HepG2 (cell line): Measurements from ENCODE around the gene MINDY3.

Experiments used
- CTCF ChIP-seq: sonication (generic); formaldehyde crosslinking; IDR thresholded peaks from 2 replicates; pipeline ENCODE4 v1.5.0; 2020; ENCODE audit warnings: mild to moderate bottlenecking, missing genetic modification reagents, moderate library complexity
- GATA4 ChIP-seq: sonication (generic); IDR thresholded peaks from 2 replicates; pipeline ENCODE4 v1.6.1; 2016; ENCODE audit warnings: antibody characterized with exemption, low read depth, borderline replicate concordance
- HMGXB3 ChIP-seq: sonication (generic); formaldehyde crosslinking; IDR thresholded peaks from 2 replicates; pipeline ENCODE4 v1.4.0; 2020; ENCODE audit warnings: missing genetic modification reagents, borderline replicate concordance
- HNRNPK ChIP-seq: fragments of 200-400 bp; formaldehyde crosslinking; IDR thresholded peaks from 2 replicates; pipeline ENCODE4 v1.6.1; 2018; ENCODE audit warnings: low read length, low read depth, moderate library complexity, mild to moderate bottlenecking; ENCODE audit not compliant: poor library complexity, severe bottlenecking
- MYC ChIP-seq: sonication (generic); formaldehyde crosslinking; IDR thresholded peaks from 2 replicates; pipeline ENCODE4 v1.9.0; 2021; ENCODE audit warnings: missing genetic modification reagents, borderline replicate concordance
- POLR2AphosphoS5 ChIP-seq: IDR thresholded peaks from 2 replicates; pipeline ENCODE4 v1.6.1; 2012; ENCODE audit warnings: low read depth, low read length
- TAF1 ChIP-seq: sonication (generic); formaldehyde crosslinking; IDR thresholded peaks from 2 replicates; pipeline ENCODE4 v1.4.0; 2020; ENCODE audit warnings: missing genetic modification reagents
- ZKSCAN1 ChIP-seq: fragments of 150-350 bp; IDR thresholded peaks from 2 replicates; pipeline ENCODE4 v1.6.1; 2014; ENCODE audit warnings: low read length
- ZNF747 ChIP-seq: sonication (generic); formaldehyde crosslinking; IDR thresholded peaks from 2 replicates; pipeline ENCODE4 v1.8.1; 2023; ENCODE audit warnings: missing genetic modification reagents, mild to moderate bottlenecking, borderline replicate concordance
- ZNF780A ChIP-seq: sonication (generic); formaldehyde crosslinking; IDR thresholded peaks from 2 replicates; pipeline ENCODE4 v1.8.0; 2022; ENCODE audit warnings: mild to moderate bottlenecking, missing genetic modification reagents, moderate library complexity
- TF ChIP-seq, protein P1 (sequence below): sonication (generic); formaldehyde crosslinking; IDR thresholded peaks from 2 replicates; pipeline ENCODE4 v1.5.1; 2020; ENCODE audit warnings: mild to moderate bottlenecking, missing genetic modification reagents, moderate library complexity
- TF ChIP-seq, protein P2 (sequence below): sonication (generic); formaldehyde crosslinking; IDR thresholded peaks from 2 replicates; pipeline ENCODE4 v1.4.0; 2020; ENCODE audit warnings: missing genetic modification reagents, mild to moderate bottlenecking, borderline replicate concordance

DNA sequence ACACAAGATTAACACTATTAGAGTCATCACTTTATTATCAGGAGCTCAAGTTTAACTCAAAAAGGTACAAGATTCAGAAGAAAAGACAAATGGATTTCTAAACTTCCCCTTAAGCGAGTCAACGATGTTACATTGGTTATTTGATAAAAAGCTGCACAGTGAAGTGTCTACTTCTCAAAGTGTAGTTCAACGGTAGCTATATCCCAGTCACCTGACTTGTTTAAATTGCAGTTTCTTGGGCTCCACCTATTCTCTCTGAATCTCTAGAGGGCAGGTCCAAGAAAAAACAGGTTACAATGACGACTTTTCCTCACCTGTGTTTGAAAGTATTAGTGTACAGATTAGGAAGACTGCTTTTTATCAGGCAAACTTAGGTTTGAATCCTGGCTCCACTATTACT lies 16.6 kb downstream of the MINDY3 start:
- TF ChIP-seq ZNF747 (CRISPR knock-in tag): no peak
- TF ChIP-seq HMGXB3: no peak
- no peak for TF ChIP-seq TAF1 (CRISPR knock-in tag)
- no peak for TF ChIP-seq ZNF780A (CRISPR knock-in tag)
- TF ChIP-seq HNRNPK: no peak
- TF ChIP-seq GATA4: no peak
- TF ChIP-seq, protein P1, sequence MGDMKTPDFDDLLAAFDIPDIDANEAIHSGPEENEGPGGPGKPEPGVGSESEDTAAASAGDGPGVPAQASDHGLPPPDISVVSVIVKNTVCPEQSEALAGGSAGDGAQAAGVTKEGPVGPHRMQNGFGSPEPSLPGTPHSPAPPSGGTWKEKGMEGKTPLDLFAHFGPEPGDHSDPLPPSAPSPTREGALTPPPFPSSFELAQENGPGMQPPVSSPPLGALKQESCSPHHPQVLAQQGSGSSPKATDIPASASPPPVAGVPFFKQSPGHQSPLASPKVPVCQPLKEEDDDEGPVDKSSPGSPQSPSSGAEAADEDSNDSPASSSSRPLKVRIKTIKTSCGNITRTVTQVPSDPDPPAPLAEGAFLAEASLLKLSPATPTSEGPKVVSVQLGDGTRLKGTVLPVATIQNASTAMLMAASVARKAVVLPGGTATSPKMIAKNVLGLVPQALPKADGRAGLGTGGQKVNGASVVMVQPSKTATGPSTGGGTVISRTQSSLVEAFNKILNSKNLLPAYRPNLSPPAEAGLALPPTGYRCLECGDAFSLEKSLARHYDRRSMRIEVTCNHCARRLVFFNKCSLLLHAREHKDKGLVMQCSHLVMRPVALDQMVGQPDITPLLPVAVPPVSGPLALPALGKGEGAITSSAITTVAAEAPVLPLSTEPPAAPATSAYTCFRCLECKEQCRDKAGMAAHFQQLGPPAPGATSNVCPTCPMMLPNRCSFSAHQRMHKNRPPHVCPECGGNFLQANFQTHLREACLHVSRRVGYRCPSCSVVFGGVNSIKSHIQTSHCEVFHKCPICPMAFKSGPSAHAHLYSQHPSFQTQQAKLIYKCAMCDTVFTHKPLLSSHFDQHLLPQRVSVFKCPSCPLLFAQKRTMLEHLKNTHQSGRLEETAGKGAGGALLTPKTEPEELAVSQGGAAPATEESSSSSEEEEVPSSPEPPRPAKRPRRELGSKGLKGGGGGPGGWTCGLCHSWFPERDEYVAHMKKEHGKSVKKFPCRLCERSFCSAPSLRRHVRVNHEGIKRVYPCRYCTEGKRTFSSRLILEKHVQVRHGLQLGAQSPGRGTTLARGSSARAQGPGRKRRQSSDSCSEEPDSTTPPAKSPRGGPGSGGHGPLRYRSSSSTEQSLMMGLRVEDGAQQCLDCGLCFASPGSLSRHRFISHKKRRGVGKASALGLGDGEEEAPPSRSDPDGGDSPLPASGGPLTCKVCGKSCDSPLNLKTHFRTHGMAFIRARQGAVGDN: no peak
- TF ChIP-seq CTCF: no peak
- TF ChIP-seq, protein P2, sequence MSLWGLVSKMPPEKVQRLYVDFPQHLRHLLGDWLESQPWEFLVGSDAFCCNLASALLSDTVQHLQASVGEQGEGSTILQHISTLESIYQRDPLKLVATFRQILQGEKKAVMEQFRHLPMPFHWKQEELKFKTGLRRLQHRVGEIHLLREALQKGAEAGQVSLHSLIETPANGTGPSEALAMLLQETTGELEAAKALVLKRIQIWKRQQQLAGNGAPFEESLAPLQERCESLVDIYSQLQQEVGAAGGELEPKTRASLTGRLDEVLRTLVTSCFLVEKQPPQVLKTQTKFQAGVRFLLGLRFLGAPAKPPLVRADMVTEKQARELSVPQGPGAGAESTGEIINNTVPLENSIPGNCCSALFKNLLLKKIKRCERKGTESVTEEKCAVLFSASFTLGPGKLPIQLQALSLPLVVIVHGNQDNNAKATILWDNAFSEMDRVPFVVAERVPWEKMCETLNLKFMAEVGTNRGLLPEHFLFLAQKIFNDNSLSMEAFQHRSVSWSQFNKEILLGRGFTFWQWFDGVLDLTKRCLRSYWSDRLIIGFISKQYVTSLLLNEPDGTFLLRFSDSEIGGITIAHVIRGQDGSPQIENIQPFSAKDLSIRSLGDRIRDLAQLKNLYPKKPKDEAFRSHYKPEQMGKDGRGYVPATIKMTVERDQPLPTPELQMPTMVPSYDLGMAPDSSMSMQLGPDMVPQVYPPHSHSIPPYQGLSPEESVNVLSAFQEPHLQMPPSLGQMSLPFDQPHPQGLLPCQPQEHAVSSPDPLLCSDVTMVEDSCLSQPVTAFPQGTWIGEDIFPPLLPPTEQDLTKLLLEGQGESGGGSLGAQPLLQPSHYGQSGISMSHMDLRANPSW (CRISPR knock-in tag): no peak
- no peak for TF ChIP-seq ZKSCAN1
- no peak for TF ChIP-seq MYC (CRISPR knock-in tag)
- TF ChIP-seq POLR2AphosphoS5: no peak
